Stimulated activated CD4-positive, alpha-beta T cell treated with anti-CD3 and anti-CD28 coated beads, TNF-alpha, amount 100 ng/mL, for 1 hour (primary cell): ENCODE data around the gene HHIP.
"Not testable (repeated sequence)": the region's sequence is repeated elsewhere in the genome, so short reads cannot be mapped to it uniquely, and the experiment has no call there.

Source experiments
- DNase-seq, 3 donors: peaks; one replicate each; pipeline ENCODE4 v3.0.0-alpha.2; 2020; ENCODE audit warnings: low read depth in 3 of 3, low spot score in 1 of 3

HHIP gene

DNA sequence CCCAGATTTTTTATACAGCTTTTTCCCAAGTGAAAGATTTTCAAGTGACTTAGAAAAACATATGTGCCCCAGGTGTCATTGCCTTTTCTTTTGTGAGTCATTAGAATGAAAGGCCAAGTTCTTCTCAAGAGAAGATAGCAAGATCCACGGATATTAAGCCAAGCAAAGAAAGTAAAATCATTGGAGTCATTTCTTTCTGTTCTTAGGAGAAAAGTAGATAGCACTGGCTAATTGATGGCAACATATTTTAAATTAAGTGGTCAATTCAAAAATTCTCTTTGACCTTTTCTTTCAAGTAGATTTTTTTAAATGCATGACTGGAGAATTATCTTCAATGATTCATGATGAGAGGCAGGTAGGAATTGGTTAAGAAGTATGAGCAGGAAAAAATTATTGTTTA lies 94.4 kb downstream of the HHIP start:
- DNase-seq, result no peak

DNA sequence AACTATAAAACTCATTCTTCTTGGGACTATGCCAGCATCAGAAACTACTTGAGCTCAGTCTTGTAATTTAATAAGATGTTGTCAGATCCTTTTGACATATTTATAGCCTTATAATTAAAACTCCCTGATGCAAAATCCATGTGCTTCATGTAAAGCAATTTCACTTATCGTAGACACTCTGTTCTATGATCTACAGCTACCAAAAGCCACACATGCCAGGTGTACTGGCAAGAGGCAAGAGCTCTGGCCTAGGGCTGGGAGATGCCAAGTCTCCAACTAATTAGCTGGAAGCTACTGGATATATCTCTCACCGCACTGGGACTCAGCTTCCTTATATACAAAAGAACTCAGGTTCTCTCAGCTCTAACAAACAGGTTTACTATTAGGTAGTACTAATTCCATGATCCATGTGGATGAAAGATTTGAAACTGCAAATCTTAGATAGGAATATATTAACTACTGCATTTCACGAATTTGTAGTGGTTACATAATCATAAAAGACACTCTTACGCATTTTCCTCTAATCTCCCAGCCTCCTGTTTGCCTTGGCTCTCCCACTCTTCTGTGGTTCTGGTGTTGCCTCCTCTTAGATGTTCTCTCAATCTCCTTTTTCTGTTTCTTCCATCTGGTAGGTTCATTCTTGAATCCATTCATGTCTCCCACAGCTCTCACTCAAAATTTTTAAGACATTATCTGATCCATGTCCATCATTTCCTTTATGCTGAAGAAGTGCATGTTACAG lies 103.0 kb downstream of the HHIP start:
- DNase-seq, result no peak

DNA sequence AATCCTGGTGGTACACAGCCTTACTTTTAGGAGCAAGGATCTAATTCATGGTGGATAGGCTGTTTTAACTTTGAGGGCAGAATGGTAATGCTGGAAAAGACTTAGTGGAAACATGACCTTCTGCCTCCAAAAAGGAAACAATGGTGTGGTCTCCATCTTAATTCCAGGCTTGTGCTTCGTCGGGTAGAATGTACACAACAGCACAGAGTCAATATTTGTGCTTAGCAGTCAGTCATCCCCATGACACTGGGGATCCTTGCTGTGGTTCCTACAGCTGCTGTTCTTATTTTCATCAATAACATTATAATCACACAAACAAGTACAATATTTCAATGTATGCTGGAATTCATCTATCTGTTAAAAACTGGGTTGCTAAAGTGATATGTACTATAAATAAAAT lies 104.4 kb downstream of the HHIP start:
- DNase-seq, result no peak

DNA sequence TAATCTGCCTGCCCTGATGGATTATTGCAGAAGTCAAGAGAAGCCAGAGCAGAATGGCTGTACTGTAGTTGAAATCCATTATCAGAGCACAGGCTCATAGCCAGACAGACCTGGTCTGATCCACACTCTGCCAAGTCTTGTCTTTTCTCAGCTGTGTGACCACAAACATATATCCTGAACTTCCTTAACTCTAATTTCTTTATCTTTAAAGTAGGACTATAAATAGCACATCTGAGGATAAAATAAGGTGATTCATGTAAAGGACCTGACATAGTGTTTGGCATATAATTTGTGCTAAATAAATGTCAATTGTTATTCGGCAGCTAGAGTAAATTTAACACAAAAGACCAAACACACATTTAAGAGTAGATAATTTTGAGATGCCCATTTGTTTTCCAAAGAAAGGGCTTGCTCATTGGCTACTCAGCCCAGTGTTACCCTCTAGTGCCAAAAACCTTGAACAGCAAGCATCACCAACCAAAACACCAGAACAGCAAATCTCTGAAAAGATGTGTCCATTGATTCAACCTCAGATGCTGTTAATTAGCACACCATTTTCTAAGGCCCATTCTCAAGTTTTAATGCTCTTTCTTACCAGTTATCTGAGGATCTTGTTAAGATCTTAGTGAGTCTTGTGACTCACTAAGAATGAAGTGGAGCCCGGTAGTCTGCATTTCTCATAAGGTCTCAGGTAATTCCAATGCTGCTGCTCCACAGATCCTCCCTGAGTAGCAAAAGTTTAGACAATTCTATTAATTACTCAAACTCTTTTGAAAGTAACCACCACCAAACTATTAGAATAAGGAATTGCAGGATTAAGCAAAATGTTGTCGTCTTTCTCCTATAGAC lies 108.8 kb downstream of the HHIP start:
- no peak for DNase-seq

DNA sequence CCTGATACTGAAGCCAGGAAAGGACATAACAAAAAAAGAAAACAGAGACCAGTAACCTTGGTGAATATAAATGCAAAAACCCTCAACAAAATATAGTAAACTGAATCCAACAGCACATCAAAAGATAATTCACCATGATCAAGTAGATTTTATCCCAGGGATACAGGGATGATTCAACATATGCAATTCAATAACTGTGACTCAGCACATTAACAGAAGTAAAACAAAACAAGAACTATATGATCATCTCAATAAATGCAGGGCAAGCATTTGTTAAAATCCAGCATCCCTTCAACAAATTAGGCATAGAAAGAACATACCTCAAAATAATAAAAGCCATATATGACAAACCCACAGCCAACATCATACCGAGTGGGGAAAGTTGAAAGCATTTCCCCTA lies 112.0 kb downstream of the HHIP start:
- no peak for DNase-seq

DNA sequence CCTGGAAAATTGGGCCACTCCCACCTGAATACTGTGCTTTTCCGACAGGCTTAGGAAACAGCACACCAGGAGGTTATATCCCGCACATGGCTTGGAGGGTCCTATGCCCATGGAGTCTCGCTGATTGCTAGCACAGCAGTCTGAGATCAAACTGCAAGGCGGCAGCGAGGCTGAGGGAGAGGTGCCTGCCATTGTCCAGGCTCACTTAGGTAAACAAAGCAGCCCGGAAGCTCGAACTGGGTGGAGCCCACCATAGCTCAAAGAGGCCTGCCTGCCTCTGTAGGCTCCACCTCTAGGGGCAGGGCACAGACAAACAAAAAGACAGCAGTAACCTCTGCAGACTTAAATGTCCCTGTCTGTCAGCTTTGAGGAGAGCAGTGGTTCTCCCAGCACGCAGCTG lies 122.9 kb downstream of the HHIP start:
- not testable (repeated sequence) for DNase-seq

DNA sequence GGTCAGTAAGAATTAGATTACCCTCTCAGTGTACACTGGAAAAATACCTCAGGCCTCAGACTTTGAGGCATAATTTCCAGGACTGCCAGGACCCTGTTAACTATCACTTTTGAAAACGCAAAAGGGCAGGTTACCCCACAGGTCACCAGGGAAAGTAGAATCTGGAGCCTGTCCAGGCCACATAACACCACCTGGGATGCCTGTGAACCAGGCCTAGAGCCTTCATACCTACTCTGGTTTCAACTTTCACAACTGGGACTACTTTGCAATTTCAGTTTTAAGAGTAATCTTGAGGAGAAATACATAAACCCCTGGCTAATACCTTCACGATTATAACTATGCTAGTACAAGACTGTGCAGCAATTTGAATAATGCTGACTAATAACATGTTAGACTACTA lies 132.4 kb downstream of the HHIP start:
- no peak for DNase-seq

DNA sequence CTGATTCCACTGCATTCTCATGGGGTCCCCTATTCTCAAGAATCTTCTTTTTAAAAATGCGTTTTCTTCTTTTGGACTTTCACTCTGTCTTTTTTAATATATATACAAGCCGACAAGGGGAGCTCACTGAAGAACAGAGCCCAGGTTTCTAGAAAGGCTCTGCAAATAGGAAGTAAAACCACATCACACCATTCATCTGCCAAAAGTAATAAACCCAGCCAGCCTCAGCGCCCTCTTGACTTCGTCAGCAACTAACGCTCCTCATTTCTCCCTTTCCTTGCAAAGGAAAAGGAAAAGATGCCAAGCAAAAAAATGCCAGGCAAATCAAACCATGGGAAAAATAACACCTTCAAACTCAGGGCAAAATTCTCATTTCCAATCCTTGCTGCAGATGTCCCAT lies 136.4 kb downstream of the HHIP start:
- DNase-seq, result no peak

DNA sequence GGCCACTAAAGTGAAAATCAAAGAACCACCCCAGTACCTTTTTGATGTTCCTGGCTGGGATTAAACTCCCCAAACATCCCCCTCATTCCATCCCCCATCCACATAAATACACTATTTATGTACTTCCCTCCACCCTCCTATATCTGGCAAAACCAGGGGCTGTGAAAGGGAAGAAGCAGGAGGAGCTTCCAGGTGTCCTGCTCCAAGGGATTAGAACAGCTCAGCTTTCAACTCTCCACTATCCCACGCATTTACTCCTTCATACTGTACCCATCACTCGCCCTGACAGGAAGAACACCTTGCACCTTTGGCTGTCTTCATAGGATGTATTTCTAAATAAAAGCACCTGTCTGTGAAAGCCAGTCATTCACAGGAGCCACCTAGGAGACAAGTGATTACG lies 140.0 kb downstream of the HHIP start:
- no peak for DNase-seq

DNA sequence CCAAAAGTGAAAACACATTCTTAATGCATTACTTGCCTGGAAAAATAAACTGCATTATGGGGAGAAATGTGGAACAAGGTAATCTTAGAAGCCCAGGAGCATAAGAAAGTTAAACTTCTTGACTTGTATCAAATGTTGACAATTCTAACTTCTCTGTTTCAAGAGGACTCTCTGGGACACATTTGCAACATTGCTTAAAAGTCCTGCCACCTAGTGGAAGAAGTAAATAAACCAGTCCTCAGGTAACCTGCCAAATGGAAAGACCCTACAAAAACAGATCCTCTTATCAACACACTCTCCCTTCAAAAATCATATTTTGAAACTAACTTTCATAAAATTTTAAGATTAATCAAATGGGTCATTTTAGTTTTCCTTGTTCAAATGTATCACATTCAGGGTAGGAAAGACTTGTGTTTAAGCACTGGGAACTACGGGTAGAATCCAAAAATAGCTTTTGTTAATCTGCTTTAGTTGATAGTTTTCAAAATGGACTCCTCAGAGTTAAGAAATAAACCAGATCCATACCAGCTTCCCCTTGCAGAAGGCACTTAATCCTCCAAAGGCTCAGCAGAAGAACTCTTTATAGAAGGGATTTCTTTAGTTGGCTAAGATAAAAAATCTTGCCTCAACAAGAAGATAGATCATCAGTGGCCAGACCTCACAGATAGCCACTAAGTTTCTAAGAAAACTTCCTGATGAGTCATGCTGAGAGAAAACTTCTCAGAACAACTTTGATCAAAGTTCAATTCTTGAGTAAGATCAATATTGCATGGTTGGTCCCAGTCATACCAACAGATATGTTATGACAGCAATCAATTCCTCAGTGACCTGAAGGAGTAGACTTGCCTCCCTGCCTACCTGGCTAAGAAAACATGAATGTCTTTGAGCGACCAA lies 141.7 kb downstream of the HHIP start:
- no peak for DNase-seq

DNA sequence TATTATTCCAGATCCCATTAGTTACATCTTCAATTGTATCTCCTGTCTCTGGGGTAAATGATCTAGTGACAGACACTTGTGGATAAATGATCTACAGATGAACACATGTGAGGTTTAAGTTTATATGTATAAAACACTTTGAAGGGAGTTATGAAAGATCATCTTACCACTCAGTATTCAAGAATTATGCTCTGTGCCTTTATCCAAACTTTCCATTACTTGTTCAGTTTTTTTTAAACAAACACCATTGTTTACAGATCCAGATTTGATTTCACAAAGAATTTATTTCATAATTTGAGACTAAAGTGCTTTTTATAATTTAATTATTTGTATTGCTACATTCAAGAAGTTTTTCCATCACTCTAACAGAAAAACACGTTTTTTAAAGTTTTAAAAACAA lies 142.5 kb downstream of the HHIP start:
- DNase-seq, result no peak

DNA sequence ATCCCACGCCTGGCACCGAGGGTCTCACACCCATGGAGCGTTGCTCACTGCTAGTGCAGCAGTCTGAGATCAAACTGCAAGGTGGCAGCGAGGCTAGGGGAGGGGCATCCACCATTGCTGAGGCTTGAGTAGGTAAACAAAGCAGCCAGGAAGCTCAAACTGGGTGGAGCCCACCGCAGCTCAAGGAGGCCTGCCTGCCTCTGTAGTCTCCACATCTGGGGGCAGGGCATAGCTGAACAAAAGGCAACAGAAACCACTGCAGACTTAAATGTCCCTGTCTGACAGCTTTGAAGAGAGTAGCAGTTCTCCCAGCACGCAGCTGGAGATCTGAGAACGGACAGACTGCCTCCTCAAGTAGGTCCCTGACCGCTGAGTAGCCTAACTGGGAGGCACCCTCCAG lies 146.0 kb downstream of the HHIP start:
- not testable (repeated sequence) for DNase-seq
